Activated T-cell treated with anti-CD3 and anti-CD28 coated beads, Interleukin-2, amount 50 U/mL, for 4 hours (primary cell): ENCODE measurements around the gene PHYHD1. TPM values are rescaled to one million over a fixed set of nuclear protein-coding genes. Genes with fewer than 3 reads are reported as not detected.

Experiments
- ATAC-seq, 2 donors: fragments of 200-7000 bp; cut with Tn5 transposase; one replicate each; pipeline ENCODE4 v1.10.0; 2021
- DNase-seq: peaks from one replicate; pipeline ENCODE4 v3.0.0-alpha.2; 2020
- H3K27me3 Mint-ChIP-seq: one replicate; pipeline ENCODE4 v1.8.0; 2021; ENCODE audit warnings: low read depth, mixed read lengths
- H3K36me3 Mint-ChIP-seq: one replicate; pipeline ENCODE4 v1.8.0; 2022; ENCODE audit warnings: mixed read lengths; ENCODE audit not compliant: insufficient read depth
- H3K4me1 Mint-ChIP-seq: one replicate; pipeline ENCODE4 v1.8.0; 2021; ENCODE audit warnings: low read depth, mixed read lengths
- H3K4me3 Mint-ChIP-seq: one replicate; pipeline ENCODE4 v1.8.0; 2021; ENCODE audit warnings: mild to moderate bottlenecking, moderate library complexity, mixed read lengths
- H3K9me3 Mint-ChIP-seq: one replicate; pipeline ENCODE4 v1.8.0; 2021; ENCODE audit warnings: mixed read lengths
- total RNA-seq, 3 donors: library from RNA; stranded (reverse); gene quantifications; one replicate each; pipeline ENCODE4 v1.2.1, GENCODE V29; 2021

The PHYHD1 gene
- under 1 TPM in 1 of 3 donors, not detected in 2; 0.20 TPM for total RNA-seq

DNA sequence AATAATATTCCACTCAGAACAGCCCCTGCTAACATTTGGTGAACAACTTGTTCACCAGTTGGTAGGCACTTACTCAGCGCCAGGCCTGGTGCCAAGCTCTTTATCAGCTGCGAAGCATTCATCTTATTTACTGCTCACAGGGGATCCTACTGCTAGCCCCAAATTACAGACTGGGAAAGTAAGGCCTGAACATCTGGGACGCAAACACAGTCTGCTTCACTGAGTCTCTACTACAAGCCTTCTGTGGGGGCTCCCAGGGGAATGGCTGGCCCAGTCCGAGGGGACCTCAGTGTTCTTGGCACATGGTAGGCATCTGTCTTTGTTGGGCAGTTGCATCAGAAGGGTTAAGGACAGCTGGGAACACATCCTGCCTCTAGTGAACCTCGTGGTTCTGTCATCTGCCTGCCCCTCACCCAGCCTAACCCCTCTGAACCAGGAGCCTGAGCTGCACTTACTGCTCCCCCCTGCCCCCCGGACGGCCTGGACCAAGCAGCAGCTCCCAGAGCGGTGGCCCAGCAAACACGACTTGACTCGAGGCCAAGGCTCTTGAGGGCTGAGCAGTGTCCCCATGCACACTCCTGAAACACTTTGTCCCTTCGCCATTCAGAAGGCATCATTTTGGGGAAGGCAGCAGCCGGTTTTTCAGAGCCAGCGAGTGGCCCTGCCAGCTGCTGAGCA, at the start of gene PHYHD1:
TSS of gene PHYHD1 (plus strand) at position 602 of the 678 bp plus-strand sequence. CDS start 1,342 bp downstream, outside the sequence.
- no peaks in the 10 kb centered on the region for H3K4me1 Mint-ChIP-seq
- ATAC-seq (no peak), DNase-seq (no peak)
- no peaks in the 10 kb centered on the region for H3K27me3 Mint-ChIP-seq
- no peak within 1 kb of the TSS for H3K4me3 Mint-ChIP-seq
- peaks cover 10% of the 10 kb centered on the region for H3K36me3 Mint-ChIP-seq
- H3K9me3 Mint-ChIP-seq: no peaks in the 10 kb centered on the region

DNA sequence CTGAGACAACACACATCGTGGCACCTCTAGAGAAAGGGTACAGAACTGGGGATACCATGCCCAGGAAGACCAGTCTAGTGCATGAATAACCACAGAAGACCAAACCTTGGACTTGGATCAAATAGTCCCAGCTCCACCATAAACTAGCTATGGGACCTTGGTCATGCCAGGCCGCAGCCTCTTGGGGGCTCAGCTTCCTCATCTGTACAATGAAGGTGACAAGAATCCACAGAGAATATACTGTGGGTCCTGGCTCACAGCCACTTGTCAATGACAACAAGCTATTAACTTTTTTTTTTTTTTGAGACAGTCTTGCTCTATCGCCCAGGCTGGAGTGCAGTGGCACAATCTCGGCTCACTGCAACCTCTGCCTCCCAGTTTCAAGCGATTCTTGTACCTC, 42.9 kb upstream of the PHYHD1 start:
- no peak overlapping the region for H3K4me3 Mint-ChIP-seq
- H3K36me3 Mint-ChIP-seq: no peaks in the 10 kb centered on the region
- H3K27me3 Mint-ChIP-seq: no peaks in the 10 kb centered on the region
- peaks cover 20% of the 10 kb centered on the region for H3K4me1 Mint-ChIP-seq
- DNase-seq (no peak), ATAC-seq (no peak)
- no peaks in the 10 kb centered on the region for H3K9me3 Mint-ChIP-seq

DNA sequence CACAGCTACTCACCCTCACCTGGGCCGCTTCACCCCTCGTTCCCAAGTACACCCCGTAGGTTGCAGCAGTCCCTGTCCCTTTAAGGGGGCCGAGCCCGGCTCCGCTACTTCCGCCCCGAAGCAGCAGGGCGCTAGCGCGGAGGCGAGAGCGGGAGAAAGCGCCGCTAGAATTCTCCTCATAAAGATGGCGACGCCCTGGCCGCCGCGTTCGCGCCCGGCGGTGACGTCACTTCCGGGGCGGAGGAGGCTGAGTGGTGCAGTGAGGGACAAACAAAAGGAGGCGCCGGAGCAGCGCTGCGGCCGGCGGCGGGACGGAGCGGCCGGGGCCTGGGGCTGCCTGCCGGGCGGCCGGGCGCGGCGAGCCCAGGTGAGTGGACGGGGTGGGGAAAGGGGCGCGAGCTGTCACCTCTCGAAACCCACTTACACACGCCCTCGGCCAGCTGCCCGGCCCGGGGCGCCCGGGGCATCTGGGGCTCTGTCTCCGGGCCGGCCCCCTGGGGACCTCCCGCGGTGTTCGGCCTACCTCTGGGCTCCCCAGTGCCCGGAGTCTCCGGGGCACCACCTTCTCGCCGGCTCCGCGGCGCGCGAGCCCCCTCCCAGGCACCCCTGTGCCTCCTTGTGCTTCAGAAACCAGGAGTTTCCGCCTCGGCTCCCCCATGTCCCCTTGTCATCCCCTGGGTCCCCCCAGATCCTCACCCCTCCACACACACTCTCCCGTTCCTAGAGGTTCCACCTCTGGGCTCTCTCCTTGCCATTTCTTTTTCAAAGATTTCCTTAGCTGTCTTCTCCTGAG, 38.7 kb upstream of the PHYHD1 start, which contains the start of the genes KYAT1 and LRRC8A:
TSS of gene KYAT1 (minus strand) at position 67 of the 793 bp plus-strand sequence. CDS start 36,545 bp downstream, outside the sequence.
TSS of gene LRRC8A (plus strand) at position 250 of the 793 bp plus-strand sequence. CDS start 25,032 bp downstream, outside the sequence.
- no peaks in the 10 kb centered on the region for H3K27me3 Mint-ChIP-seq
- H3K36me3 Mint-ChIP-seq: peaks cover 9% of the 10 kb centered on the region
- no peaks in the 10 kb centered on the region for H3K9me3 Mint-ChIP-seq
- peak within 1 kb of the TSS; percentile 96 for H3K4me3 Mint-ChIP-seq
- ATAC-seq (peak; percentile 95 to 97), DNase-seq (peak; percentile 98)
- H3K4me1 Mint-ChIP-seq: peaks cover 54% of the 10 kb centered on the region

DNA sequence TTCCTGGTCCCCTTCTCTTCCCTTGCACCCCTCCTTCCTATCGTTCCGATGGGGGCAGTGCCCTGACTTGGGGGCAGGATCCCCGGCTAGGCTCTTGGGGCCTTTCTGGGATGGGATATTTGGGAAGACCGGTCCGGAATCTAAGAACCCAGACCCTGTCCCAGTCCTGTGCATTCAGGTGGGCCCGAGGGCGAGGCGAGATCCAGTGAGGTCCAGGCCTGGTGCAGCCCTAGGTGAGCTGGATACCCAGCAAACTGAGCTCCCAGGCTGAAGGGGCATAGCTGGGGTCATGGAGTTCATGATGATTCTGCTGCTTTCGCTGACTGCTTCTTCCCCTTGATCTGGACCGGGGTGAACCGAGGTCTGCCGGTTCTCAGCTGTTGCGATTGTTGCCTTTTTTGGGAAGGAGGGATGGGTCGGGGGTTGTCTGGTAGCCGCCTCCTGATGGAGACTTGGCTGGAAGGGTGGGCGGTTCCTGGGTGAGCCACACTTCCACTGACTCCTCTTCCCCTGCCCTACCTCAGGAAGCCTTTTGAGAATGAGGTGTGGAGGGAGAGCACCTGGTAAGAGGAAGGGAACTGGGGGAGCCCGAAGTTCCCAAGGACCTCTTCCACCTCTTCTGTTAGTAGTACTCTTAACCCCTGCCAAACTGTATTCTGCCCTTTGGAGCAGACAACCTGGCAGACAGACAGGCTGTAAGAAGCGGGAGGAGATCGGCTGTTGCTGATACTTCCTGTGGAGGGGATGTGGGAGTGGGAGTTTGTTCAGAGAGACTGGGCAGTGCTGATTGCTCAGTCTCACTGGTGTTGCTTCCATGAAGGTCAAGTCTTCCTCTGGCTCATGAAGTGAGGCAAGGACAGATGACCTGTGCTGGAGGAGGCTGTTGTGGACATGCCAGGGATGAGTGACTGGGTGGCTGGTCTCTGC, 37.8 kb upstream of the PHYHD1 start:
- Mint-ChIP-seq H3K36me3 (peaks cover 11% of the 10 kb centered on the region), H3K9me3 (no peaks in the 10 kb centered on the region), H3K4me1 (peaks cover 55% of the 10 kb centered on the region), H3K27me3 (no peaks in the 10 kb centered on the region), H3K4me3 (peak overlapping the region; percentile 96)
- ATAC-seq (no peak), DNase-seq (no peak)

DNA sequence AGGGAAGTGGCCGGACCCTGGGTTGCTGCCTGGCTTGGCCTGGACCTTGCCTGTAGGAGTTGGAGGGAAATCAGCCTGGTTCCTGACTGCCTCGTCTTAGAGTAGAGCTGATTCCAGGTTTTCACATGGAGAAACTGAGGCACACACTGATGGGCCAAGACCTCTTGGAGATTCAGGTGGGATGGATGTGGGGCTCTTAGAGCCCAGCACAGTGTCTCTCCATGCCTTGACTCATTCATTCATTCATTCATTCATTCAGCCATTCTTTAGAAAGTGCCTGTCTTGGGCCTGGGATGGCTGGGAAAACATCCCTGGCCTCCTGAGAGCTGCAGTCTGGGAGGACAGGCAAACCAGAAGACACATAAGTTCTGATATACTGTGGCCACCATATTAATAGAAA, 36.6 kb upstream of the PHYHD1 start:
- Mint-ChIP-seq H3K4me1 (peaks cover 65% of the 10 kb centered on the region), H3K36me3 (peaks cover 17% of the 10 kb centered on the region), H3K4me3 (peak overlapping the region; percentile 96), H3K27me3 (no peaks in the 10 kb centered on the region), H3K9me3 (no peaks in the 10 kb centered on the region)
- no peak for DNase-seq
- ATAC-seq: no peak

DNA sequence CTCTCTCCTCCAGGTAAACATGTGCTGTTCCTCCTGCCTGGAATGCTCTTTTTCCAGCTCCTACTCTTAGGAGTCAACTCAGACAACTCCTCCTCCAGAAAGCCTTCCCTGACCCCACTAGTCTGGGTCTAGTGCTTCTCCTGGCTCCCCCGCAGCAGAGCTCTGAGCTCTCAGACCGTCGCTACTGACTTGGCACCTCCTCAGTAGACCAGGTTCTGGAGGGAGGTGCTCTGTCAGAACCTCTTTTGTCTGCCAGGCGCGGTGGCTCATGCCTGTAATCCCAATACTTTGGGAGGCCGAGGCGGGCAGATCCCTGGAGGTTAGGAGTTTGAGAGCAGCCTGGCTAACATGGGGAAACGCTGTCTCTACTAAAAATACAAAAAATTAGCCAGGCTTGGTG, 35.4 kb upstream of the PHYHD1 start:
- H3K36me3 Mint-ChIP-seq: peaks cover 17% of the 10 kb centered on the region
- H3K9me3 Mint-ChIP-seq: no peaks in the 10 kb centered on the region
- DNase-seq: no peak
- no peaks in the 10 kb centered on the region for H3K27me3 Mint-ChIP-seq
- H3K4me1 Mint-ChIP-seq: peaks cover 60% of the 10 kb centered on the region
- H3K4me3 Mint-ChIP-seq: peak overlapping the region; percentile 48
- no peak for ATAC-seq

DNA sequence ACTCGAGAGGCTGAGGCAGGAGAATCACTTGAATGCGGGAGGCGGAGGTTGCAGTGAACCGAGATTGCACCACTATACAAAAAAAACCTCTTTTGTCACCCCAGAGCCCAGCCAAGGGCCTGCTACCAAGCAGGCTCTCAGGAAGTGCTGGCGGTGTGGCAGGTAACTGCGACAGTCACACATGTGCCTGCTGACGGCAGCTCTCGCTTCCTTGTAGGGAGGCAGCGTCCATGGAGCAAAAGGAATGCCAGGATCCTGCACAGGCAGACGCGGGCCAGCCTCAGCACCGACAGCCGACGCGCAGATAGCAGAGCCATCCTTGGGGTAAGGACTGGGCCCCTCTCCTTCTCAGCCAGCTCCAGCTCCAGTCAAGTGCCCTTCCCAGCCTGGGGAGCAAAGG, 35.0 kb upstream of the PHYHD1 start:
- Mint-ChIP-seq H3K9me3 (no peaks in the 10 kb centered on the region), H3K4me1 (peaks cover 56% of the 10 kb centered on the region), H3K36me3 (peaks cover 17% of the 10 kb centered on the region), H3K27me3 (no peaks in the 10 kb centered on the region), H3K4me3 (peak overlapping the region; percentile 48)
- ATAC-seq: no peak
- DNase-seq: no peak

DNA sequence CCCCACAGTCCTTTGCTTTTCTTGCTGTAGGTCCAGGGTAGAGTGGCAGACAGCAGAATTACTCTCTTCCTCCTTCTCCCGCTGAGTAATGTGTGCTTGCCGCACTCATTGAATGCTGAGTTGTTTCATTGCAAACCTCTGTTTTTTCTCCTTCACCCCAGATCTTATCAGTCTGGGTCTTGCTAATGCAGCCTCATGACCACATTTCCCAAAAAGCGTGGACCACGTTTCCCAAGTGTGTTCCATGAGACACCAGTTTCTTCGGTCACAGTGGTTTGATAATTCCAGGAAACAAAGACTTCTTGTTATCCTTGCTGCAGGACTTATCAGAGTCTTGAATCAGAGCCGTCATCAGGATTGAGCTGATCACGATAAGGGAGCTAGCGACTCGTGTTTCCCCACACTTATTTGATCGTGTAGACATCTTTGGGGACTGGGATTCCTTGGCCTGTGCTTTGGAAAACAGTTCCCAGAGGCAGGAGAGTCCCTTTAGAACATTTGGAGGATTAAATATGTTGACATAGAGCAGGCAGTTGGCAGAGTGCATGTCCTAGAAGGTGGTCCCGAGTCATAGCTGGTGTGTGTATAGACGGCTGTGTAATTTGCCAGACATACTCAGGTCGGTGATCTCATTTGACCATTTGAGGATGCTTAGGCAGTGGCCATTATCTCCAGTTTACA, 34.4 kb upstream of the PHYHD1 start:
- no peak for DNase-seq
- no peaks in the 10 kb centered on the region for H3K27me3 Mint-ChIP-seq
- H3K4me1 Mint-ChIP-seq: peaks cover 55% of the 10 kb centered on the region
- no peaks in the 10 kb centered on the region for H3K9me3 Mint-ChIP-seq
- H3K4me3 Mint-ChIP-seq: no peak overlapping the region
- no peak for ATAC-seq
- H3K36me3 Mint-ChIP-seq: peaks cover 17% of the 10 kb centered on the region

DNA sequence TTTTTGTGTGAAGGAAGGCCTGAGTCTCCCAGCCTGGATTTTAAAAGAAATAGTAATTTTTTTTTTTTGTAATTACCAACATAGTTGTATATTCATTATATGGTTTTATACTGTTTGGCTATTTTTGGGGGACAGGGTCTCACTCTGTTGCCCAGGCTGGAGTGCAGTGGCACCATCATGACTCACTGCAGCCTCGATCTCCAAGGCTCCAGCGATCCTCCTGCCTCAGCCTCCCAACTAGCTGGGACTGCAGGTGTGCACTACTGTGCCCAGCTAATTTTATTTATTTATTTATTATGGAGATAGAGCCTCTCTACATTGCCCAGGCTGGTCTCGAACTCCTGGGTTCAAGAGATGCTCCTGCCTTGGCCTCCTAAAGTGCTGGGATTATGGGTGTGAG, 33.7 kb upstream of the PHYHD1 start:
- ATAC-seq: no peak
- peaks cover 62% of the 10 kb centered on the region for H3K4me1 Mint-ChIP-seq
- no peaks in the 10 kb centered on the region for H3K9me3 Mint-ChIP-seq
- DNase-seq: no peak
- peaks cover 17% of the 10 kb centered on the region for H3K36me3 Mint-ChIP-seq
- no peak overlapping the region for H3K4me3 Mint-ChIP-seq
- no peaks in the 10 kb centered on the region for H3K27me3 Mint-ChIP-seq

DNA sequence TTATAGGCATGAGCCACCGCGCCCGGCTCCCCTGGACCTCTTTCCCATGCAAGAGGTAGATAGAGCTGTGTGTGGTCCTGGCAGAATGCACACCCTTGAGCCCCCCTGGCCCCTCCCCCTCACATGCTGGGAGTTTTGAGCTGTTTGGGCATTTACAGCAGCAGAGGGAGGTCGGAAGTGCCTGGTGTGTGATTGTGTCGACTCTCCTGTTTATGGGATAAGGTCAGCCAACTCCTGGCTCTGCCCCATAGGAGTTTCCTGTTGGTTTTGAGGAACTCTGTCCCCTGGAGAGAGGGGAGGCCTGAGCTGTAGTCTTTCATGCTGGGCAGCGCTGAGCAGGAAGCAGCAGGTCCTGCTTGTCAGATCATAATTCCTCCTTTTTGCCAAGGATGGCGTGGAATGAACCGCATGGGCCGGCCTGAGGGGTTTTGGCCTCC, 32.9 kb upstream of the PHYHD1 start:
- H3K27me3 Mint-ChIP-seq: no peaks in the 10 kb centered on the region
- peaks cover 63% of the 10 kb centered on the region for H3K4me1 Mint-ChIP-seq
- H3K4me3 Mint-ChIP-seq: no peak overlapping the region
- no peaks in the 10 kb centered on the region for H3K9me3 Mint-ChIP-seq
- H3K36me3 Mint-ChIP-seq: peaks cover 17% of the 10 kb centered on the region
- ATAC-seq (no peak), DNase-seq (no peak)

DNA sequence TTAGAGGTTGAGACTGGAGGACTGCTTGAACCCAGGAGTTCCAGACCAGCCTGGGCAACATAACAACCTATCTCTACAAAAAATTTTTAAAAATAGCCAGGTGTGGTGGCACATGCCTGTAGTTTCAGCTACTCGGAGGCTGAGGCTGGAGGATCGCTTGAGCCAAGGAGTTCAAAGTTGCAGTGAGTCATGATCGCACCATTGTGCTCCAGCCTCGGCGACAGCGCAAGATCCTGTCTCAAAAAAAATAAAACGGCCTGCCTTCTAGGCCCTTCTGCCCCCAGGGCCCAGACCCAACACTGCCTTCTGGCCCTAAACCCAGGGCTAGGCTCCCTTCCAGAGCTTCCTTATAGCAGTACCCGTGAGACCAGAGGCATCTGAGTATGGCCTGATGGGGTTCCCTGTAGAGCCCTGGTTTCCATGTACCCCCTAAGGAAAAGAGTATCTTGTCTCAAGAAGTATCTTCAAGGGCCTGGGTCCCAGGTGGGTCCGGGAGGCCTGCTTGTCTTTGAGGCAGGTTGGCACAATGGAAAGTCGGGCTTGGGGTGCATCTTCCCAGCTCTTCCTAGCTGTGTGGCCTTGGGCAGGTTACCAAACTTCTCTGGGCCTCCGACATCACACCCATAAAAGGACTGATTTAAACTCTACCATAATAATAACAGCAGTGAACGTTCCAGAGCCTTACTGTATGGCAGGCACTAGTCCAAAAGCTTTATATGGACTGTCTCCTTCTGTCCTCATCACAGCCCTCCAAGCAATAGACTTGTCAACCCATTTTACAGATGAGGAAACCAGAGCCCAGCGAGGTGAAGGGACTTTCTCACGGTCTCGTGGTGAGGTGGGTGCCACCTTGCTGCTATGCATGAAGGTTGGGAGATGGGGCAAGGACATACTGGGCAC, 29.2 kb upstream of the PHYHD1 start:
- no peaks in the 10 kb centered on the region for H3K27me3 Mint-ChIP-seq
- no peaks in the 10 kb centered on the region for H3K9me3 Mint-ChIP-seq
- no peak for DNase-seq
- H3K36me3 Mint-ChIP-seq: peaks cover 22% of the 10 kb centered on the region
- H3K4me1 Mint-ChIP-seq: peaks cover 59% of the 10 kb centered on the region
- H3K4me3 Mint-ChIP-seq: no peak overlapping the region
- no peak for ATAC-seq

DNA sequence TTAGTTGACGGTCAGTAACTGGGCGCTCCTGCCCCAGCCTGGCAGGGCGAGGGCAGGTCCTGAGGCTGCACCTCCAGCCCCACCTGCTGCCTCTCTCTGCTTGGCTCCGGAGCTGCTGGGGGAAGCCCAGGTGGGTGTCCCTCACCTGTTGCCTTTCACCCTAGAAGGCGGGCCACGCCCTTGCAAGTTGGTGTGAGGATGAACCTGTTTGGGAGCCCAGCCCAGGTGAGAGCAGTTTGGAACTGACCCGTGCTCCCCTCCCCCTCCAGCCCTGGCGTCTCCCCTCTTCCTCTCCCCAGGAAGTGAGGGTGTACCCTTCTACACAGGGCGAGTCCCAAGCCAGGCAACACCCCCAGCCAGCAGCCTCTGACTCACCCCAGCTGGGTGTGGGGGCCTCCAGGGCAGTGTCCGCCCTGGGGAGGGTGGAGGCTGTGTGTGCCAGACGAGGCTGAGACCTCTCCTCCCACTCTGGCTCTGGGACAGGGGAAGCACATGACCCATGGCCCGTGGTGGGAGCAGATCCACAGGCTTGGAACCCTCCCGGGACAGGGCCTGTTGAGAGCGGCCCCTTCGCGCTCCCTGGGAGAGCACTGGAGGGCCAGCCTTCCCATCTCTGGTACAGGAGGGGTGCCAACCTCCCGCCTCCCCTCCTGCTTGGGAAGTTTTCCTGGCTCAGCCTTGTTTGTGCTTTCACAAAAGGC, 28.4 kb upstream of the PHYHD1 start:
- H3K36me3 Mint-ChIP-seq: peaks cover 23% of the 10 kb centered on the region
- ATAC-seq: peak; percentile 57 to 58
- no peaks in the 10 kb centered on the region for H3K9me3 Mint-ChIP-seq
- H3K4me1 Mint-ChIP-seq: peaks cover 62% of the 10 kb centered on the region
- DNase-seq: no peak
- H3K27me3 Mint-ChIP-seq: no peaks in the 10 kb centered on the region
- H3K4me3 Mint-ChIP-seq: no peak overlapping the region
